GM12864 (cell line): ENCODE measurements around the gene MTHFD1L.

Experiments used
- DNase-seq: peaks from one replicate; pipeline ENCODE4 v3.0.0-alpha.2; 2011; ENCODE audit warnings: low read depth
- H3K4me3 ChIP-seq: 2 replicates; pipeline ENCODE4 v1.5.1; 2011; ENCODE audit warnings: mild to moderate bottlenecking, low read depth, low read length, control low read depth
- TF ChIP-seq, protein P1 (sequence below): IDR thresholded peaks from 2 replicates; pipeline ENCODE4 v1.5.1; 2011; ENCODE audit warnings: low read depth, mild to moderate bottlenecking, moderate library complexity, low read length, control low read depth, inconsistent platforms; ENCODE audit errors: missing control alignments

Gene MTHFD1L

GRCh38 chr6:150931405-150931804 is 65.9 kb downstream of the MTHFD1L start:
- DNase-seq: no peak
- TF ChIP-seq, protein P1, sequence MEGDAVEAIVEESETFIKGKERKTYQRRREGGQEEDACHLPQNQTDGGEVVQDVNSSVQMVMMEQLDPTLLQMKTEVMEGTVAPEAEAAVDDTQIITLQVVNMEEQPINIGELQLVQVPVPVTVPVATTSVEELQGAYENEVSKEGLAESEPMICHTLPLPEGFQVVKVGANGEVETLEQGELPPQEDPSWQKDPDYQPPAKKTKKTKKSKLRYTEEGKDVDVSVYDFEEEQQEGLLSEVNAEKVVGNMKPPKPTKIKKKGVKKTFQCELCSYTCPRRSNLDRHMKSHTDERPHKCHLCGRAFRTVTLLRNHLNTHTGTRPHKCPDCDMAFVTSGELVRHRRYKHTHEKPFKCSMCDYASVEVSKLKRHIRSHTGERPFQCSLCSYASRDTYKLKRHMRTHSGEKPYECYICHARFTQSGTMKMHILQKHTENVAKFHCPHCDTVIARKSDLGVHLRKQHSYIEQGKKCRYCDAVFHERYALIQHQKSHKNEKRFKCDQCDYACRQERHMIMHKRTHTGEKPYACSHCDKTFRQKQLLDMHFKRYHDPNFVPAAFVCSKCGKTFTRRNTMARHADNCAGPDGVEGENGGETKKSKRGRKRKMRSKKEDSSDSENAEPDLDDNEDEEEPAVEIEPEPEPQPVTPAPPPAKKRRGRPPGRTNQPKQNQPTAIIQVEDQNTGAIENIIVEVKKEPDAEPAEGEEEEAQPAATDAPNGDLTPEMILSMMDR: no peak
- no peak overlapping the region for H3K4me3 ChIP-seq

GRCh38 chr6:150932996-150933395 is 67.5 kb downstream of the MTHFD1L start:
- H3K4me3 ChIP-seq: no peak overlapping the region
- TF ChIP-seq, protein P1: no peak
- no peak for DNase-seq

GRCh38 chr6:150934380-150934779 is 68.9 kb downstream of the MTHFD1L start:
- H3K4me3 ChIP-seq: no peak overlapping the region
- DNase-seq: no peak
- TF ChIP-seq, protein P1: no peak

- TF ChIP-seq, protein P1: no peak
- no peak for DNase-seq
- no peak overlapping the region for H3K4me3 ChIP-seq
Measured at GRCh38 chr6:150936021-150936555, 70.6 kb downstream of the MTHFD1L start.

DNA sequence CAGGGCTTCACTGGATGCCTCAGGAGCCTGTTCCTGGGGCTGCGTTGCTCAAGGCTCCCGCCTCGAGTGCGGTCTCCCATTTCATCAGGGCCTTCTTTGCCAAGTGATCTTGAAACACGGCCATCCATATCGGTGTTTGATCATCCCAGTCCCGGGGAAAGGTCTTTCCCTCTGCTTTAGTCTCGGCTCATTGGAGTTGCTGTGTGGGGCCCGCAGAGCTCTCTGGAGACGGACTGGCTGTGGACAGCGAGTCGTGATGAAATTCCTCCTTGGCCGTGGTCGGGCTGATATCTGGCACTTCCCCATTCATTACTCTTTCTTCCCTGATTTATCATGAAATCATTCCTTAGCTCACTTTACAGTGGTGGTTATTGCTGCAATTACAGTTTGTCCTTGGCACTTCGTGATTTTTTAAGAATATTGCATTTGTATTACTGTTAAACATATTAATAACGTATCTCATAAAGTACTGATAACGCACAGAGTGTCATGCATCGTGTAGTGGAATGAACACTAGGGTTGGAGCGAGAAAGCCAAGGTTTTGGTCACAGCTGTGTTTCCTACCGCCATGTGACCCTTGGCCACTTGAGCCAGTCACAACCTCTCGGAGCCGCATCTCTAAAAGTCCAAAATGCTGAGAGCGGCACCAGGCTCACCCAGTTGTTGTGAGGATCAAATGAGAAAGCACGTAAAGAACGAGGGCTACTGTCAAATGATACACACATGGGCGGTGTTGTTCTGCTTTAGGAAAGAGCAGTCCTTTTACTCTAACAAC is 71.8 kb downstream of the MTHFD1L start:
- TF ChIP-seq, protein P1: no peak
- no peak overlapping the region for H3K4me3 ChIP-seq
- no peak for DNase-seq

DNA sequence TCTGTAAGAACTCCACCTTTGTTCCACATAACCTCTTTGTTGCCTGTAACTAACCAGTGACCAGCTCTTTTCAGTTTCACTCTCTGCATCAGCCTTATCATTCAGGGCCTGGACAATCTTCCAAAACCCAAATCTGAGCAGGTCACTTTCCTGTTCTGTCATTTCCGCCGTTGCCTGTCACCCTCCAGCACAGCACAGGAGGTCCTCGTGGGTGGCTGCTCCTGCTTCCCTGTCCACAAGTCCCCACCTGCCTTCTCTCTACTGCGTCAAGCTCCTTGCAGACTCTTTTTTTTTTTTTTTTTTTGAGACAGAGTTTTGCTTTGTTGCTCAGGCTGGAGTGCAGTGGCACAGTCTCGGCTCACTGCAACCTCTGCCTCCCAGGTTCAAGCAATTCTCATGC is 73.9 kb downstream of the MTHFD1L start:
- TF ChIP-seq, protein P1: no peak

DNA sequence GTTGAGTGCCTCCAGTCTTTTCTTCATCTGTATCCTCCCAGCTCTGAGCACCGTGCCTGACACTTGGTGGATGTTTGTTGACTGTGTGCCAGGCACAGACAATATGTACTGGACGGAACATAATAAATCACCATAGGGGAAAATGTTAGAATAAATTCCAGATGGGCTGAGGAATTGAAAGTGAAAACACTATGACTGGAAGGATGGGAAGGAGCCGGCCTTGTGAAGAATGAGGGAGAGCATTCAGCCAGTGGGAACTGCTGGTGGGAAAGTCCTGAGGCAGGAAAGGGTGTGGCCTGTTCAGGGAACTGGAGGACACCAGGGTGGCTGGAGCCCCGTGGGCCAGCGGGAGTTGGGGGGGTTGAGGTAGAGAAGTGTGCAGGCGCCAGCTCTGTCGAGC is 75.4 kb downstream of the MTHFD1L start:
- TF ChIP-seq, protein P1: no peak
- no peak overlapping the region for H3K4me3 ChIP-seq
- no peak for DNase-seq

More for the DNA sequence above, 73.9 kb downstream of the MTHFD1L start:
- no peak overlapping the region for H3K4me3 ChIP-seq
- no peak for DNase-seq
